H1 (cell line): ENCODE measurements around the gene FSCN2. TPM values are rescaled to one million over a fixed set of nuclear protein-coding genes. Genes with fewer than 3 reads are reported as not detected.

Source experiments
- CBX8 ChIP-seq: fragments of 300-800, 300-1000 bp; sonication (generic); IDR thresholded peaks from 2 replicates; pipeline ENCODE4 v1.7.1; 2016; ENCODE audit warnings: low read depth, low read length, borderline replicate concordance
- CHD7 ChIP-seq: fragments of 300-600 bp; sonication (generic); IDR thresholded peaks from 2 replicates; pipeline ENCODE4 v1.7.1; 2012; ENCODE audit warnings: low read length, moderate library complexity, mild to moderate bottlenecking, inconsistent platforms; ENCODE audit not compliant: insufficient replicate concordance
- CREB1 ChIP-seq: IDR thresholded peaks from 2 replicates; pipeline ENCODE4 v1.6.1; 2012; ENCODE audit warnings: inconsistent platforms
- polyA plus RNA-seq, 7 experiments: library from polyadenylated mRNA; depleted of rRNA in 3 of 7; stranded (reverse) in 5 of 7; unstranded in 2 of 7; fragments of >200 nt in 5 of 7; fragments of 200-250 nt in 2 of 7; gene quantifications; 1 replicate in 5 of 7; 2 replicates in 1 of 7; 4 replicates in 1 of 7; pipeline versions ENCODE4 v1.2.1 to v1.2.3, GENCODE V29; 2011 to 2013; ENCODE audit warnings: missing spikeins in 2 of 7, mixed read lengths in 2 of 7
- total RNA-seq: library from RNA; stranded (reverse); fragmentation: NEBNext Ultra II Directional; extraction: Animal tissue kit (Norgen Biotek cat#: 25700); gene quantifications from 2 replicates; pipeline ENCODE4 v1.2.1, GENCODE V29; 2021

FSCN2 gene
- total and polyA plus RNA-seq, 2 of the 8 experiments (the other 6 are each of a cell fraction or from before 2014, with no cell fraction given): 0.18 to 0.30 TPM

GRCh38 chr17:81532490-81533287, 4.5 kb downstream of the FSCN2 start (continued):
- TF ChIP-seq CHD7 (no peak), CBX8 (no peak), CREB1 (no peak)
